Thyroid gland (tissue), 4 donors: ENCODE measurements around the gene CYP2W1. TPM values are rescaled to one million over a fixed set of nuclear protein-coding genes. Genes with fewer than 3 reads are reported as not detected.

Experiments used
- DNase-seq, 2 donors: peaks; one replicate each; pipeline ENCODE4 v3.0.0-alpha.2; 2019
- H3K27ac ChIP-seq, 3 donors: fragments of 200-600 bp; sonication (generic); 1 replicate in 2 of 3; 2 replicates in 1 of 3; pipeline ENCODE4 v1.5.1; 2016 to 2019; ENCODE audit warnings: mild to moderate bottlenecking in 1 of 3, moderate library complexity in 1 of 3
- H3K27me3 ChIP-seq: fragments of 200-600 bp; sonication (generic); one replicate; pipeline ENCODE4 v1.5.1; 2019
- H3K36me3 ChIP-seq, 2 donors: fragments of 200-600 bp; sonication (generic); one replicate each; pipeline ENCODE4 v1.5.1; 2016 to 2019
- H3K4me1 ChIP-seq, 2 donors: fragments of 200-600 bp; sonication (generic); one replicate each; pipeline ENCODE4 v1.5.1; 2017 to 2019
- H3K4me3 ChIP-seq, 3 donors: fragments of 200-600 bp; sonication (generic); replicated peaks in 1 of 3; 1 replicate in 2 of 3; 2 replicates in 1 of 3; pipeline ENCODE4 v1.5.1; 2016; ENCODE audit warnings: mild to moderate bottlenecking in 1 of 3
- H3K9me3 ChIP-seq: fragments of 200-600 bp; sonication (generic); one replicate; pipeline ENCODE4 v1.5.1; 2017
- POLR2A ChIP-seq, 2 donors: fragments of 450-650 bp; IDR thresholded peaks; one replicate each; pipeline ENCODE4 v1.6.1; 2017; ENCODE audit warnings: antibody characterized with exemption in 2 of 2, mild to moderate bottlenecking in 2 of 2, moderate library complexity in 1 of 2
- WGBS, 2 donors: methylation state at CpG; one replicate each; pipeline ENCODE4 v1.1.5; 2017; 5-methylcytosine and 5-hydroxymethylcytosine counted together
- intact Hi-C: fragments of 100-400 bp; cut with DNase I; formaldehyde crosslinking; loops from one replicate; pipeline ENCODE4 v1.15.1; 2023
- total RNA-seq, 4 donors: library from RNA; depleted of rRNA; stranded (reverse); fragments of >200 nt; gene quantifications; one replicate each; pipeline ENCODE4 v1.2.3, GENCODE V29; 2016
- TF ChIP-seq, protein P1 (sequence below), 6 experiments: fragments of 200-600 bp in 3 of 6; fragments of 450-650 bp in 3 of 6; sonication (generic) in 3 of 6; IDR thresholded peaks; one replicate each; pipeline ENCODE4 v1.5.1; 2016 to 2019; ENCODE audit warnings: antibody characterized with exemption in 6 of 6, mild to moderate bottlenecking in 2 of 6, inconsistent platforms in 1 of 6, moderate library complexity in 1 of 6

The CYP2W1 gene
- total RNA-seq, 4 donors from 2014 or later = not detected

DNA sequence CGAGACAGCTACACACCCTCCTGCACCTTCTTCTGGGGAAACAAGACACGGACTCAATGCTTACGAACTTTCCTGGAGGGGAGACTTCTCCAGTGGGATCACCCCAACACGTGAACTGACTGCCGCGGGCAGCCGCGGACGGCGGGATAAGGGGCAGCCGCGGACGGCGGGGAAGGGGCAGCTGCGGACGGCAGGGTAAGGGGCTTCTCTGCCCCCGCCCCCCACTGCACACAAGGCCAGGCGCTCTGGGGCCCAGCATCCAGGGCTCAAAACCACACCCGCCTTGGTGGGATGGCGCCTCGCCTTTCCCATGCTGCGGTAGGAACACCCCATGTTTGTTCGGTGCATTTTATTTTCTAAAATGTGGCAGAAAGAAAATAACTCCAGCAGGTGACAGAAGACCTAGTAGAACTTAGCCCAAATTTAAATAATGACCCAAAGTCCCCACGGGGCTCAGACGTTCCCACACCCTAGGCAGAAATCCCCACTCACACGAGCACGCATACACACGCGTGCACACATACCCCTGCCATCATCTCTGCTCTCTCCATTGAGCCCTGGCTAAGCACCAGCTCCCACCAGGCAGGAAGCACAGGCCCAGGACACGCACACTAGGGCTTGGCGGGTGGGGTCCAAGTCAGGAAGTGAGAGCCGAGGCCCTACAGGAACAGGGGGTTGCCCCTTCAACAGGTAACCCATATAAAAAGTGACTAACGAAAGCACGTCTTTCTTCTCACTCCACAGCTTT, 34.8 kb downstream of the CYP2W1 start:
- Histone ChIP-seq H3K27ac (no peak overlapping the region), H3K9me3 (no peaks in the 10 kb centered on the region), H3K36me3 (no peaks in the 10 kb centered on the region), H3K4me1 (no peaks in the 10 kb centered on the region), H3K27me3 (no peaks in the 10 kb centered on the region), H3K4me3 (no peak overlapping the region)
- no peak for TF ChIP-seq POLR2A (IDR thresholded peaks at IDR 0.05)
- TF ChIP-seq, protein P1, sequence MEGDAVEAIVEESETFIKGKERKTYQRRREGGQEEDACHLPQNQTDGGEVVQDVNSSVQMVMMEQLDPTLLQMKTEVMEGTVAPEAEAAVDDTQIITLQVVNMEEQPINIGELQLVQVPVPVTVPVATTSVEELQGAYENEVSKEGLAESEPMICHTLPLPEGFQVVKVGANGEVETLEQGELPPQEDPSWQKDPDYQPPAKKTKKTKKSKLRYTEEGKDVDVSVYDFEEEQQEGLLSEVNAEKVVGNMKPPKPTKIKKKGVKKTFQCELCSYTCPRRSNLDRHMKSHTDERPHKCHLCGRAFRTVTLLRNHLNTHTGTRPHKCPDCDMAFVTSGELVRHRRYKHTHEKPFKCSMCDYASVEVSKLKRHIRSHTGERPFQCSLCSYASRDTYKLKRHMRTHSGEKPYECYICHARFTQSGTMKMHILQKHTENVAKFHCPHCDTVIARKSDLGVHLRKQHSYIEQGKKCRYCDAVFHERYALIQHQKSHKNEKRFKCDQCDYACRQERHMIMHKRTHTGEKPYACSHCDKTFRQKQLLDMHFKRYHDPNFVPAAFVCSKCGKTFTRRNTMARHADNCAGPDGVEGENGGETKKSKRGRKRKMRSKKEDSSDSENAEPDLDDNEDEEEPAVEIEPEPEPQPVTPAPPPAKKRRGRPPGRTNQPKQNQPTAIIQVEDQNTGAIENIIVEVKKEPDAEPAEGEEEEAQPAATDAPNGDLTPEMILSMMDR (IDR thresholded peaks at IDR 0.05) = no peak
- WGBS, 2 donors = 94 to 96% methylated on average over 27 to 34 of the region's 34 CpGs
- DNase-seq = no peak
- intact Hi-C loops = no loop called here

DNA sequence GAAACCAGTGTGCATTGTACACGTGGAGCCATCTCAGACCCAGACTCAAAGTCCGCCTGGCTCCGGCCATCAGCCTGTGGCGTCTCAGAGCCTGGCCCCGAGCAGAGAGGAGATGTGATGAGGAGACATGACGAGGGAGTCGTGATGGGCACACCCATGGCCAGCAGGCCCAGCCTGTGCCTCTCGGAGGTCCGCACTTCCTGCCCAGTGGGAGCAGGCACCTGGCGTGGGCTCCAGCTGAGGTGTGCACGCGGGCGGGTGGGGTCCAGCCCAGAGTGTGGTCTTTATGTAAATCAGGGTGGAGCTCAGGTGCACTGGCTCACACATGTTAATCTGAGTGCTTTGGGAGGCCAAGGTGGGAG, 35.3 kb downstream of the CYP2W1 start:
- H3K4me3 ChIP-seq = no peak overlapping the region
- no peaks in the 10 kb centered on the region for H3K9me3 ChIP-seq
- no peak overlapping the region for H3K27ac ChIP-seq
- H3K36me3 ChIP-seq = no peaks in the 10 kb centered on the region
- no peaks in the 10 kb centered on the region for H3K4me1 ChIP-seq
- no peak for TF ChIP-seq POLR2A (IDR thresholded peaks at IDR 0.05)
- TF ChIP-seq, protein P1 (IDR thresholded peaks at IDR 0.05) = no peak
- WGBS, 2 donors = 92 to 94% methylated on average over 13 of the region's 13 CpGs
- intact Hi-C loops = no loop called here
- no peak for DNase-seq
- H3K27me3 ChIP-seq = no peaks in the 10 kb centered on the region

DNA sequence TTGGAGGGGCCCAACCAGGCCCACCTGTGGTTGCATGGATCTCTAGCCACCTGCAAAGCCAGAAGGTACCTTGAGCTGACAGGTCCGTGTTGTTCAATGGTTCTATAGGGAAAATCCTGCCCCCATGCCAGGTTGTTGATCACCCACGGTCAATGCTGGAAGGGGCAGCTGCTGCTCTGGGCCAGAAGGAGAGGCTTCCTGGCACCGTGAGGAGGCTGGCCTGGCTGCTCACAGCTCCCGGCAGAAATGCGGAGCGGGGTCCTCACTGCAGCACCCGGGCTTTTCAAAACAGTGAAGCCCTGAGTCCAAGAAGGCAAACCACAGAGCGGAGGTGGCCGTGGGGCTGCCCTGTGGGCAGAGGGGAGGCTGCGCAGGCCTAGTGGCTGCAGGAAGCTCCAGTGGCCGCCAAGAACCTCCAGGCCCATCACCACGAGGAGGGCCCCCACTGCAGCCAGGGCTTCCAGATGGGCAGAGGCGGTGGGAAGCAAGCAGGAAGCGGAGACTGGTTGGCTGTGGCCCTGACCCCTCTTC, 36.3 kb downstream of the CYP2W1 start:
- H3K27ac ChIP-seq = no peak overlapping the region
- no peaks in the 10 kb centered on the region for H3K9me3 ChIP-seq
- 92 to 94% methylated on average over 4 to 14 of the region's 14 CpGs for WGBS, 2 donors
- no peaks in the 10 kb centered on the region for H3K27me3 ChIP-seq
- no peak for DNase-seq
- no peak for TF ChIP-seq POLR2A (IDR thresholded peaks at IDR 0.05)
- TF ChIP-seq, protein P1 (IDR thresholded peaks at IDR 0.05) = no peak
- H3K36me3 ChIP-seq = no peaks in the 10 kb centered on the region
- intact Hi-C loops = no loop called here
- no peaks in the 10 kb centered on the region for H3K4me1 ChIP-seq
- H3K4me3 ChIP-seq = no peak overlapping the region

DNA sequence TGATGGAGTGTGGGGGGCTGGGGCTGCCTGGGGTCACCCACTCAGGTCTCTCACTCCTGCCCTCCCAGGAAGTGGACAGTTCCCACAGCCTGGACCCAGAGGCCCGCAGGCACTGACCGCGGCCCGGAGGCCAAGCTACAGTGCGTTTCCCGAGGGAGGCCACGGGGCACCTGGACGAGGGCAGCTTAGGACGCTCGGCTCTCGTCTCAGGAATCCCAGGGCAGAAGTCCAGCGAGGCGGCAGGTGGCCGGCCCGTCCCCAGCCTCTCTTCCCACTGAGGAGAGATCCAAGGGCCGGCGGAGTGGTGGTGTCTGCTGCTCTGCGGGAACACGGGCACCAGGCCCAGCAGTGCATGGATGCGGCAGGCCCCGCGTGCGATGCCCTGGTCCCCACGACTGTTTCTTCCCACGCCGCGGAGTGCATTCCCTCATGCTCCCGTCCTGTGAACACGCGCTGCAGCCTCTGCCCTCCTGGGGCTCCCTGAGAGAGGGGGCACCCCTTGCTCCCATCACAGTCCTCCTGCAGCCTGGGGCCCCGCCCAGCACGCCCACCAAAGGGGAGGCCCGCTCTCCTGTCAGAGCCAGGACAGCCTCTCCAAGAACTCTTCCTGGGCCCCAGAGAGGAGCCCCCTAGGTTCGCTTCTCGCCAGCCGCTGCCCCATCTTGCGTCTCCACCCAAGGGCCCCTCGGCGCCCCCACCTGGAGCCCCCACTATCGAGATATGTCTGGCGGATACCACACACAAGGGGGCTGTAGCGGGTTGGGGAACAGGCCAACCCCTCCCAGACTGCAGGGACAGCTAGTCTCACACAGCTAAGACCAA, 37.0 kb downstream of the CYP2W1 start:
- 95 to 98% methylated on average over 30 to 35 of the region's 42 CpGs for WGBS, 2 donors
- intact Hi-C loops = no loop called here
- no peaks in the 10 kb centered on the region for H3K27me3 ChIP-seq
- no peak for DNase-seq
- no peaks in the 10 kb centered on the region for H3K9me3 ChIP-seq
- TF ChIP-seq, protein P1 (IDR thresholded peaks at IDR 0.05) = no peak
- no peak for TF ChIP-seq POLR2A (IDR thresholded peaks at IDR 0.05)
- H3K27ac ChIP-seq = no peak overlapping the region
- H3K36me3 ChIP-seq = no peaks in the 10 kb centered on the region
- H3K4me1 ChIP-seq = no peaks in the 10 kb centered on the region
- no peak overlapping the region for H3K4me3 ChIP-seq

DNA sequence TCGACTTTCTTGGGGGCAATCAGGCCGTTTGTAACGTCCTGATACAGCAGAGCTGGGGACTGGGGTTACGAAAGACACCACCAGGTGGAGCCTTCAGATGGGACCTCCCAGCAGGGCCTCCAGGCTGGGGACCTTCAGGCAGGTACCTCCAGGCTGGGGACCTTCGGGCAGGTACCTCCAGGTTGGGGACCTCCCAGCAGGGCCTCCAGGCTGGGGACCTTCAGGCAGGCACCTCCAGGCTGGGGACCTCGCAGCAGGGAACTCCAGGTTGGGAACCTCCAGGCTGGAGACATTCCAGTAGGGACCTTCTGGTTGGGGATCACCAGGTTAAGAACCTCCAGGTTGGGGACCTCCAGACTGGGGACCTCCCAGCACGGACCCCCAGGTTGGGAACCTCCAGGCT, 37.9 kb downstream of the CYP2W1 start:
- H3K27me3 ChIP-seq = no peaks in the 10 kb centered on the region
- intact Hi-C loops = no loop called here
- no peak overlapping the region for H3K4me3 ChIP-seq
- 87 to 94% methylated on average over 5 to 7 of the region's 7 CpGs for WGBS, 2 donors
- H3K9me3 ChIP-seq = no peaks in the 10 kb centered on the region
- no peak for TF ChIP-seq POLR2A (IDR thresholded peaks at IDR 0.05)
- TF ChIP-seq, protein P1 (IDR thresholded peaks at IDR 0.05) = no peak
- no peaks in the 10 kb centered on the region for H3K36me3 ChIP-seq
- DNase-seq = no peak
- no peaks in the 10 kb centered on the region for H3K4me1 ChIP-seq
- no peak overlapping the region for H3K27ac ChIP-seq
